GM18951 (cell line): ENCODE results near the gene GREB1.

ENCODE experiments used
- POLR2A ChIP-seq: IDR thresholded peaks from 4 replicates; pipeline ENCODE4 v1.6.1; 2011; ENCODE audit warnings: mild to moderate bottlenecking; ENCODE audit not compliant: insufficient read length, insufficient read depth; ENCODE audit errors: extremely low read depth
- in situ Hi-C: fragments of 300-500 bp; cut with MboI; formaldehyde crosslinking; loops from one replicate; pipeline ENCODE4 v1.12.0; 2022; ENCODE audit warnings: low sequenced_read_pairs, mixed read lengths, inconsistent platforms; ENCODE audit not compliant: unreplicated experiment

The GREB1 gene

DNA sequence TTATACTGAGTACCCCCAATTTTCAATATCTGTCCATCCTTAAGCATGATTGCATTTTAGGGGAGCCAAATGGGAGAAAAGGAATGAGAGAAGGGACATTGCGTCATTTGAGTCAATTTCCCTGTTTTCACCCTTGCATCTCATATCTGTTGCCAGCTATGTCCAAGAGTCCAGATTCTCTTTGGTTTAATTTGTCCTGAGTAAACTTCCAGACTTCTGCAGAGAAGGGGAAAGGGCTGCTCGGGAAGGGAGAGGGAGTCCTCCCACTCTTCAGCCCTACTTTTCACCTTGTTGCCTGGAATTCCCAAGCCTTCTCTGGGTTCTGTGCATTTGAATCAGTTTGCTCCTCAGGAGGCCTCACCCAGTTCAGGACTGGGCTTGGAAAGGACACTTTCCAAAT is 16.5 kb downstream of the GREB1 start:
- no peak for TF ChIP-seq POLR2A
- in situ Hi-C loops, result no loop called here

DNA sequence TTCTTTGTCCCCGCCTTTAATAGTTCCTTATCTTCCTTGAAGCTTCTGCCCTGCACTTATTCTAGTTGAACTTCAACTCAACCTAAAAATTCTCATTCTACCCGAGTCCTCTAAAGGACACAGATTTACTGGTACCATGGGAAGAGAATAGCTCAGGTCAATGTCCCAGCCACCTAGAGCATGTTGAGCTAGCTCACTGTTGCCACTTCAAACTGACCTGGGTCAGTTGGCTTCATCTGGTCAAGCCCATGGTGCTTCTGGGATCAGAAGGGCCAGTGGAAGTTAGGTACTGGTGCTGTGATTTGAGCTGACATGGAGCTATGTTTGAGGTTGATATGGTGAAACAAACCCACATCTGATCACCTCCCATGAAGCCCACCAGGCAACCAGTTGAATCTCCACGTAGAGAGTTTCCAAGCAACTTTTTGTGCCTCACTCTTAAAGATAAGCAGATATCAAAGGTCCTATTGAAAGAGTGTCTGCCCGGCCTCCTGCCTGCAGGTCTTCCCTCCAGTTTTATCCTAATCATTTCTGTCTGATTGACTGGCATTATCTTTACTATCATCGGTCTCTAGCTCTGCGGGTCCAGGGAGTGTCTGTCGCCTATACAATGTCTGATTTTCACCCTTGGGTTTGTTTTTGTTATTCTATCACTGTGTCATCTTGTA is 17.2 kb downstream of the GREB1 start:
- in situ Hi-C loops, result no loop called here

DNA sequence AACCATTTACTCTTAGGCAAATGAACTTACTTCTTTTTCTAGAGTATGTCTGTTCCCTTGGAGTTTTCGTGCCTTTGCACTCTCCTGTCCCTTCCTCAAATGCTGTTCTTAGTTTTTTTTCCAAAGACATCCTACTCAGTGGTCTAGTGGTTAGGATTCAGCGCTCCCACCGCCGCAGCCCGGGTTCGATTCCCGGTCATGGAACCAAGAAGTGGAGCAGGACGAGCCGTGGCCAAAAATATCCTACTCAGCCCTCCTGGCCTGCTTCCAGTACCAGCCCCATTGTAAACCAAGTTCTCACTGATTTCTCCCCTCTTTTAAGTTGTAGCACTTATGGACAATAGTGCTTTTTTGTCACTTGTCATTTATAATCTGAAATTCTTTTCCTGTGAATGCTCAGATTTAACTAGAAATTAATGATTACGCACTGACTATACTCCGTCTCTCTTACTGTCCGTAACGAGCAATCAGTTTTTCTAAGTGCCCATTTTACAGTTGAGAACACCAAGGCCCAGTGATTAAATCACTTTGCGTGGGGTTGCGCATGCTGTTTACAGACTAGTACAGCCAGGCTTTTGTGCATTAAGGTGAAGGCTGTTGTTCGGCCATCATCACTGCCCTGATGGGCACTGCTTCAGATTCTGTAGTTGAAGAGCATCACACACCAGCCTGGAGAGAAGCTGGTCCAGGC is 17.9 kb downstream of the GREB1 start:
- TF ChIP-seq POLR2A, result no peak
- in situ Hi-C loops, result no loop called here

More for the DNA sequence above, 17.2 kb downstream of the GREB1 start:
- TF ChIP-seq POLR2A, result no peak

DNA sequence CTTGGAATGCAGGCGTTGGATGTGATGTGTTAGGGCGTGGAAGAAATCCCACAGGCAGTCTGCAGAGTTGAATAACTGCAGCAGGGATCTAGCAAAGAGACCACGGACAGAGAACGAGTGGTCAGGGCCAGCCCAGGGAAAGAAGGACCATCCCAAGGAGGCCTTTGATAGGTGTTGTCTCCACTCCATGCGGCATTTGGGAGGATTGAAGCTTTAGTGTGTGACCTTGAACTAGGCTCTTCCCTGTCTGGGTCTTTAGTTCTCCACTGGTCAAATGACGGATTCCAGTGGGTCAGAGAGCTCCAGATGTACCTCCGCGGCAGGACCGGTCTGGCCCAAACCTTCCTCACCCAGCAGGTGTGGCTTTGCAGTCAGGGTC is 18.4 kb downstream of the GREB1 start:
- TF ChIP-seq POLR2A, result no peak
- in situ Hi-C loops, result no loop called here

DNA sequence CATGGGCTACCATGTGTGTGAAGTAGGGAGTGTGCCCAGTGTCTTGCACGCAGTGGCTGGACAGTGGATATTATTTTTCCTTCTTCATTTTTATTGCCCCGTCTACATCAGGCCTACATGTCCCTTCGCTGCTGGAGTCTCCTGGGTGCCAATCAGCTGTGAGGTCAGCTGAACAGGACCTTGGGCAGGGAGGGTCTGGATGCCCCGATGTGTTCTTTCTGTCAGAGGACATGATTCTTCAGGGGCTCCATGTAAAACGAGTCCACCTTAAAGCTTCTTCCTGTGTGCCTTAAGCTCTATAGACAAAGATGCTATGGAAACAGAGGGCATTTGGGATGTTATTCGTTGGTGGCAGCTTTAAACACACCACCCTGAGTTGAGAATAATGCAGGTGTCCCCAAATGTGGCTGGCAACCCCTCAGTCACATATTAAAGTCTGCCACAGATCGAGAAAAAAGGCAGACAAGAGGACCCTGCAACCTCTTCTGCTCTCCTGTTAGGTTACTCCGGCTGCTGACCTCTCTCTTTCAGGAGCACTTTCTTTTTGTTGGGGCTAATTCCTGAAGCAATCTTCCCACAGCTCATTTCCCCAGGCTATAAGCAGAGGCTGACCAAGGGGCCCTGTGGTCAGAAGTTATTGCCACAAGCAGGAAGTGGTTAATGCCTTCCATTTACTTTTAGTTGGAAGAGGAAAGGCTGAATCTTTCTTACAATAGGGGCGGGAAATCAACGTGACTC is 20.0 kb downstream of the GREB1 start:
- in situ Hi-C loops, result no loop called here
- no peak for TF ChIP-seq POLR2A

DNA sequence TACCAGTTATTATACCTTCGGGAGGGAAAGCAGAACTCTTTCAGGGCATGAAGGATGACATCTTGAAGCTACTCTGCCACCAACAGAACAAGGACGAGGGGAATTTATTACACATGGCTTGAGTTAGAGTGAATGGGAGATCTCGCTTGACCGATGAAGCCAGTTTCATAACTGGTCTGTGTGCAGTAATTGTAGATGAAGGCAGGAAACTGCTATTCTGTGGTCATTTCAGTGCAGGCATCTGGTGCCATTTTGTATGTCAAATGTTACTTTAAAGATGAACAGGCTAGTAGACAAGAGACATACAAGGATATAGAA is 20.5 kb downstream of the GREB1 start:
- in situ Hi-C loops, result no loop called here
- no peak for TF ChIP-seq POLR2A

DNA sequence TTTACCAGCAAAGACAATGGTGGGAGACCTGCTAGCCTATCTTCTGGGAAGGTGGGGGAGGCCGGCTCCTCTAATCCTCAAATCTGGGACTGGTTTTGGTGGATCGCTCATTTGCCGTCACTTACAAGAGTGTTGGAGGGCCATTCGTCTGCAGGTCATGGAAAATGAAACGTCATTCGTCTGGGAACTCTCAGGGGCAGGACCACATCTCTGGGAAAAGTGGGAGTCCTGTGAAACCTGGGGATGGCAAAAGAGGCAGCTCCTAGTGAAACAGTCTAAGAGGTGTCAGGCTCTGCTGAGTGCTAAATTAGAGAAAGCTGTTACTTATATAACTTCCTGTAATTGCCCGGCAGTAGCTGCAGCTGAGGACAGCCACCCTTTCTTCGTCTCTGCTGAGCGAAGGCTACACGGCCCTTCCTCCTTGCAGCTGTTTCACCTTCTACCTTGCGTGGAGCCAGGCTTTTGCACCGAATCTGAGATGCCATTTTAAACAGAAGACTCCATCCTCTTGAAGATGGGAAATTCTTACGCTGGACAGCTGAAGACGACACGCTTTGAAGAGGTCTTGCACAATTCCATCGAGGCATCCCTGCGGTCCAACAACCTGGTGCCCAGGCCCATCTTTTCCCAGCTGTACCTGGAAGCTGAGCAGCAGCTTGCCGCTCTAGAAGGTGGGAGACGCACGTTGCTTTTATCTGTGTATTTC is 22.4 kb downstream of the GREB1 start:
- TF ChIP-seq POLR2A, result no peak
- in situ Hi-C loops, result no loop called here

DNA sequence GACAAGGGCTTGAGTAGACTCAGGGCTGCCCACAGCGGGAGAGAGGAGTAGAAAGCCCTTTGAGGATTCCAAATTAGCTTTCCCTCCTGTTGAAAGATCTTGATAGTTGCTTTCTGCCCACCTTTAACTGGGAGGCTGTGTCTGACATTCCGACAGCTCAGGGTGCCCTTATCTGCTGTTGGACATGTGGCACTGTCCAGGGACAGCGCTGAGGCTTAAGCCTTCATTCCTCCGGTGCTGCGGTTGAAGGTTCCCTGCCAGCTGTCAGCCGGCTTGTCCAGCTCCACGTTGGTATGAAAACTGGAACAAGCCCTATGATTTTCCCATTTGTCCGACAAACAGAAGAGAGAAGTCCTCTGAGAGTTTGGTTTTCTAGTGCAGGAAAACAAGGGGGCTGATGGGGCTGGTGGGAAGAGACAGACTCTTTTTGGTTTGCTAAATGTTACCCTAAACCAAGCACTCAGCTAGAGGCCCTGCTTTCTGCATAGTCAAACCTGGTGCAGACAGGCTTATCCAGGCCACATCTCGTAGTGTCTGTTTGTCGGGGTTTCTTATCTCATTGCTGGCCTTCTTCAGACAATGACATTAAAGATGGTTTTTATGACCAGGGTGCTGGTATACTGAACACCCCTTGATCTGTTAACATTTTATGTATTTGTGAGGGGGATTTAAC is 24.5 kb downstream of the GREB1 start:
- no peak for TF ChIP-seq POLR2A
- in situ Hi-C loops, result no loop called here

DNA sequence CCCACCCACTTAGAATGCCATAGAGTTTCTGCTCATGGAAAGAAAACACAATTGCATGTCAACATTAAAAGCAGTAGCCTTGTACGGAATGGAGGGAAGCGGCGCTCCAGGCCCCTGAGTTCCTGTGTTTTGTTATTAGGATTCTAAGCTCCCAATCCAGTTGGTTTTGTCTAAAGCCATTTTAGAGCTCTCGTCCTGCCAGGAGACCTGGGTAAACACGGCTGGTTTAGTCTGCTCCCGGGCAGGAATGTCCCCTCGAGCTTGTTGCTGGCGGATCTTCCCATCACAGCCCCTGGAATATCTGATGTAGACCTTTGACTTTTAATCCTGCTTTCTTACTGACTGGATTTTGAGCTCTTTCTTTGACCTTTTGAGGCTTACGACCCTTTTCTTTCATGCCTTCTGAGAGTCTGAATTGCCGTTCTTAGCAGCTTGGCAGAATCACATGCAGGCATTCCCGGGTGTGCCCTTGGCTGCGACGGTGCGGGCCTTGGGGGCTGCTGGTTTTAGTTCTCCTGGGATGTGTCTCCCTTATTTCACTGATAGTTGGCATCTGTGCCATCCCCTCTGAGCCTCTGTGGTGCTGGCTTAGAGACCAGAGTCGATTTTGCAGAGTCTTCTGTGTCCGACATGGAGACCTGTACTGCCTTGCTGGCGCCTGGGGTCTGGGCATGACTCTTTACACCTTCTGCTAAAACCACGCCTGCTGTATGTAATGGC is 25.4 kb downstream of the GREB1 start:
- in situ Hi-C loops, result no loop called here
- TF ChIP-seq POLR2A, result no peak

DNA sequence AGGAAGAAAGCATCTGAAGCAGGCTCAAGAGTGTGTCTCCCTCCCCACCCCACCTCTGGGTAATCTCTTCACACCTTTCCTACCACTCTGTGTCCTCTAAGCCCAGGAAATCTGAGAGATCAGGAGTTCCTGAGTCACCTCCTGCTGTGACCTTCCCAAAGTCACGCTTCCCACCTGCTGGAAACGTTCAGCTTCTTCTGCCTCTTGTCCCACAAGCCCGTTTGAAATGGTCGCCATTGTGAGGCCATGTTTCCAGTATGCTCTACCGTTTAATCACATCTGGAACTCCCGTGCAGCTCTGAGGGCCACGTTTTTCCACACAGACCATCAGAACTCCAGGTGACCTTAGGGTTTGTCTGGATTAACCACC is 25.9 kb downstream of the GREB1 start:
- in situ Hi-C loops, result no loop called here
- no peak for TF ChIP-seq POLR2A

DNA sequence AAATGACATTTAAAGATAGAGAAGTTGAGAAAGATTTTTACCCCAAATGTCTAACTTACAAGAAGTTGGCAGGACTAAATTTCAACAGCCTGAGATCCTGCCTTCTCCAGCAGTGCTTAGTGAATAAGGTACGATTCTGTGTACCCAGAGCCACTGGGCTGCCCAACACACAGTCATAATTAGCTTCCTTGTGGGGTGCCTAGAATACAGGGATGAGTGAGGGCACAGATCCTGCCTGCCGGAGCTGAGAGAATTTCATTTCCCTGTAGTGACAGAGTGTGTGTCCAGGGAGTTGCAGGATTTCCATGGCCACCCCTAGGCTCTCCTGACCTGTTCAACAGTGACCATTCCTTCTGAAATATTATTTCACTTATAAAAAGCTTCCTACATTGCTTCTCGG is 27.0 kb downstream of the GREB1 start:
- no peak for TF ChIP-seq POLR2A
- in situ Hi-C loops, result no loop called here

DNA sequence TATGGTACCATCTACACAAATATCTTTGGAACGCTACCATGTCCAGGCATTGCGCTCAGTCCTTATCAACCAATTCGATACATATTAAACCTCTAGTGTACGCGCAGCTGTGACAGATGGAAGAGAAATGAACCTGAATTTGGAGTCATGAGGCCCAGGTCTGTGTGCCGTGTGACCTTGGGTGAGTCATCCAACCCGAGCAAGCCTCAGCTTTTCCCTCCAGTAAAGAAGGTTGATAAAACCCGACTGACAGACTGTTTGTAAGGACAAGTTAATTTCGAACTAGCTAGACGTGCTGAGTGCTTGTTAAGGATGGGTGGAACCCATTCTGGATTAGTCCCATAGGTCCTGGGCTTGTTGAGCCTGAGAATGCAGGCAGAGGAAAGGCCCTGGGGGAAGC is 28.2 kb downstream of the GREB1 start:
- no peak for TF ChIP-seq POLR2A
- in situ Hi-C loops, result no loop called here
